Activated CD4-positive, alpha-beta T cell treated with anti-CD3 and anti-CD28 coated beads for 24 hours (primary cell): ENCODE measurements around the gene IL23A.
"Not testable (repeated sequence)": the region's sequence is repeated elsewhere in the genome, so short reads cannot be mapped to it uniquely, and the experiment has no call there.

Experiments used
- DNase-seq, 2 donors: peaks; one replicate each; pipeline ENCODE4 v3.0.0-alpha.2; 2020; ENCODE audit warnings: low read depth in 2 of 2

The IL23A gene, protein sequence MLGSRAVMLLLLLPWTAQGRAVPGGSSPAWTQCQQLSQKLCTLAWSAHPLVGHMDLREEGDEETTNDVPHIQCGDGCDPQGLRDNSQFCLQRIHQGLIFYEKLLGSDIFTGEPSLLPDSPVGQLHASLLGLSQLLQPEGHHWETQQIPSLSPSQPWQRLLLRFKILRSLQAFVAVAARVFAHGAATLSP

DNA sequence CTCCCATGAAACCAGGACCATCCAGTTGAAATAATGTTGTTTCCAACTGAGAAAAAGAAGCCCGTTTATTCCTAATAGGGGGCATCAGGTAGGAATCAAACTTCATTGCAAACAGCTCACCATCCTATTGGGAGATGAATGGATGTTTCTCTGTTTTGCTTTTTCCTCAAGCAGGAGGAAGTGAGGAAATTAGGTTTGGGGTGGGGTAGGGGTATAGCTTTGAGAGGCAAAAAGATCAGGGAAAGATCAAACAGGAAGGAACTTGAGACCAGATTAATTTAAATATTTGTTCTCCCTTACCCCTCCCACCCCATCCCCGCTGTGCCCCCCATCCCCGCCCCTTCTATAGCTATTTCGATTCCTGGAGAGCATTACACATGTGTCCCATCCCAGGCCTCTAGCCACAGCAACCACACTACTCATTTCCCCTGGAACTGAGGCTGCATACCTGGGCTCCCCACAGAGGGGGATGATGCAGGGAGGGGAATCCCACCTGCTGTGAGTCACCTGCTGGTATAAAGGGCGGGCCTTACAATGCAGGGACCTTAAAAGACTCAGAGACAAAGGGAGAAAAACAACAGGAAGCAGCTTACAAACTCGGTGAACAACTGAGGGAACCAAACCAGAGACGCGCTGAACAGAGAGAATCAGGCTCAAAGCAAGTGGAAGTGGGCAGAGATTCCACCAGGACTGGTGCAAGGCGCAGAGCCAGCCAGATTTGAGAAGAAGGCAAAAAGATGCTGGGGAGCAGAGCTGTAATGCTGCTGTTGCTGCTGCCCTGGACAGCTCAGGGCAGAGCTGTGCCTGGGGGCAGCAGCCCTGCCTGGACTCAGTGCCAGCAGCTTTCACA lies at the start of gene IL23A:
TSS of gene IL23A (plus strand) at position 577 of the 850 bp plus-strand sequence. CDS start at position 738, 161 bp downstream.
- peak; percentile 74 to 78 for DNase-seq

GRCh38 chr12:56293795-56294194 lies 44.9 kb upstream of the IL23A start:
- DNase-seq, result no peak

- no peak for DNase-seq
These were observed 42.4 kb upstream of the IL23A start for GRCh38 chr12:56296295-56296694.

GRCh38 chr12:56297400-56297799 lies 41.3 kb upstream of the IL23A start:
- no peak for DNase-seq

- DNase-seq, result no peak
These were observed 39.9 kb upstream of the IL23A start for GRCh38 chr12:56298828-56299227.

DNA sequence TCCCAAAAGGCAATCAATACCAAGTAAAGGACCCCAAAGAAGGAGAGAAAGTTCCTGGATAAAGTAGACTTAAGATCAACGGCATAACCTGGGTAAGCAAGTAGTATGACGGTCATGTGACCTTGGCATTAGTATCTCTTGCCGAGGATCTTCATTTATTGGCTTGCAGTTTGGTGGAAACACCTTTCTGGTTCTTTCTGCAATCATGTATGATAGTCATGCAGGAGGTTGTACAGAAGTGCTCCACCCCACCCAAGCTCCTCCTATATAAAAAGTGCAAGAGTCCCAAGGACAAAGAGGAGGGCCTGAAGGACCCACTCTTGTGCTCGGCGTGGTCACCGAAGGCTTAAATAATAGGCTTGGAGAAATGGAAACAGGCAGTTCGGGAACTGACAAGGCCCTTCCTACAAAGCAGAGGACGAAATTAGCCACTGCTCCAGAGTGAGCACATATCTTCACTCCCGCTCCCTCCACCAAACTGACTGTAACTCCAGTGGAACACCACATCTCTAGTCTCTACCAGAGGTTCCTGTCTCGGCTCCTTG lies 39.3 kb upstream of the IL23A start:
- no peak for DNase-seq

- peak; percentile 97 to 99 for DNase-seq
These were observed 38.6 kb upstream of the IL23A start, which contains the start of gene CS for GRCh38 chr12:56299853-56300643. Gene CS (minus strand): TSS chr12:56300330. CDS start chr12:56300201, 129 bp downstream.

GRCh38 chr12:56300644-56301464 lies 37.8 kb upstream of the IL23A start:
- no peak for DNase-seq

DNA sequence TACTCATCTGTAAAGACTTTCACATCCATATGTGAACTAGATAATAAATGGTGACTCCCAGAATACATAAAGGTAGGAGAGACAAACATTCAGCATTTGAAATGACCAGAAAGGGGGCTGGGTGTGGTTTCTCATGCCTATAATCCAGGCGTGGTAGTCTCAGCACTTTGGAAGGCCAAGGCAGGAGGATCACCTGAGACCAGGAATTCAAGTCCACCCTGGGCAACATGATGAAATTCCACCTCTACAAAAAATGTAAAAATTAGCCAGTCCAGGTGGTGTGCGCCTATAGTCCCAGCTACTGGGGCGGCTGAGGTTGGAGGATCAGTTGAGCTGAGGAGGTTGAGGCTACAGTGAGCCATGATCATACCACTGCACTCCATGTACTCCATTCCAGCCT lies 34.4 kb upstream of the IL23A start:
- DNase-seq, result no peak

GRCh38 chr12:56304872-56305590 lies 33.7 kb upstream of the IL23A start:
- no peak for DNase-seq

DNA sequence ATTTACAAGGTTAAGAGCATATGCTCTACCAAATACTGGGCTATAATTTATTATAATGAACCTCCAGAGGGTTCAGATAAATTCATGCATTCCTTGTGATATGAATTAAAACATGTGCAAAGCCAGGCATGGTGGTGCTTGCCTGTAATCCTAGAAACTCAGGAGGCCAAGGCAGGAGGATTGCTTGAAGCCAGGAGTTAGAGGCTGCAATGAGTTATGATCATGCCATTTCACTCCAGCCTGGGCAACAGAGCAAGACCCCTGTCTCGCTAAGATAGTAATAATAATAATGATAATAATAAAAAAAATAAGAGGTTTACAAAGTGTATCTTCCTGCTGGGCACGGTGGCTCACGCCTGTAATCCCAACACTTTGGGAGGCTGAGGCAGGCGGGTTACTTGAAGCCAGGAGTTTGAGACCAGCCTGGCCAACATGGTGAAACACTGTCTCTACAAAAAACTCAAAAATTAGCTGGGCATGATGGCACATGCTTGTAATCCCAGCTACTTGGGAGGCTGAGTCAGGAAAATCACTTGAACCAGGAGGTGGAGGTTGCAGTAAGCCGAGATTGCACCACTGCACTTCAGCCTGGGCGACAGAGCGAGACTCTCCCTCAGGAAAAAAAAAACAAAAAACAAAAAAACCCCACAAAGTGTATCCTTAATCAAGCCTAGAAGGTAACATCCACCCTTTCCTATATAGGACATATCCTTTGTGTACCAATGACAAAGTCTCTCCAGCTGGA lies 31.3 kb upstream of the IL23A start:
- no peak for DNase-seq

DNA sequence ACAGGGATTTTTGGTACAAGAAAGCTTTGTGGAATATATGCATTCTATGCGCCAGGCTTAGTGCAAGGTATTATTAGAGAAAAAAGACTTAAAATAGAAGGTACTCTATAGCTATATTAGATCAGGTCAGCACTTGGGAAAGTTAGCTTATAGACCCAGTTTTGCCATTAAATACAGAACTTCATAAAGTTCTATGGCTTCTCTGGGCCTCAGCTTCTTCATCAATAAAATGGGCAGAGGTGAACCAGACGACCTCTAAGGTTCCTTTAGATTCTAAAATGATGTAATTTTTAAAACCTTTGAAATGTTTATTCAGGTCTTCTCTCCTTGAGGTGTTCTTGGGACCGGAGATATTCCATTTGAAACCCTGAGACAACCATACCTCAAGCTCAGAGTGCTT lies 30.0 kb upstream of the IL23A start:
- no peak for DNase-seq

- DNase-seq, result no peak
These were observed 27.7 kb upstream of the IL23A start for GRCh38 chr12:56311003-56311402.

DNA sequence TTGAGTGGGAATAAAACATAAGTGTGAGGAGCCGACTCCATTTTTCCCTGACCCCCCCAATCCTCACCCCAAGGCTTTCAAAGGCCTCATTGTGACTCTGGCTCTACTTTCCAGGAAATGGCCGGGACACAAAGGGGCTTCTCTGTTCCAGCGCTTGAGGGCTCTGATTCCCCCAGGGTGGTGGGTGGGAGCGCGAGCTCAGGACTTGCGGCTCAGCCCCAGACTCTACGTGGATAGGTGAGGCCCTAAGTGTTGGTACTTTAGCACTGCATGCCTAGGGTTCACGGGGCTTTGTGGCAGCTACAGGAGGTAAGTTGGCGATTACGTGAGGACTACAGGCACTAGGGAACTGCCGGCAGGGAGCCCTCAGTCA lies 23.4 kb upstream of the IL23A start:
- no peak for DNase-seq

DNA sequence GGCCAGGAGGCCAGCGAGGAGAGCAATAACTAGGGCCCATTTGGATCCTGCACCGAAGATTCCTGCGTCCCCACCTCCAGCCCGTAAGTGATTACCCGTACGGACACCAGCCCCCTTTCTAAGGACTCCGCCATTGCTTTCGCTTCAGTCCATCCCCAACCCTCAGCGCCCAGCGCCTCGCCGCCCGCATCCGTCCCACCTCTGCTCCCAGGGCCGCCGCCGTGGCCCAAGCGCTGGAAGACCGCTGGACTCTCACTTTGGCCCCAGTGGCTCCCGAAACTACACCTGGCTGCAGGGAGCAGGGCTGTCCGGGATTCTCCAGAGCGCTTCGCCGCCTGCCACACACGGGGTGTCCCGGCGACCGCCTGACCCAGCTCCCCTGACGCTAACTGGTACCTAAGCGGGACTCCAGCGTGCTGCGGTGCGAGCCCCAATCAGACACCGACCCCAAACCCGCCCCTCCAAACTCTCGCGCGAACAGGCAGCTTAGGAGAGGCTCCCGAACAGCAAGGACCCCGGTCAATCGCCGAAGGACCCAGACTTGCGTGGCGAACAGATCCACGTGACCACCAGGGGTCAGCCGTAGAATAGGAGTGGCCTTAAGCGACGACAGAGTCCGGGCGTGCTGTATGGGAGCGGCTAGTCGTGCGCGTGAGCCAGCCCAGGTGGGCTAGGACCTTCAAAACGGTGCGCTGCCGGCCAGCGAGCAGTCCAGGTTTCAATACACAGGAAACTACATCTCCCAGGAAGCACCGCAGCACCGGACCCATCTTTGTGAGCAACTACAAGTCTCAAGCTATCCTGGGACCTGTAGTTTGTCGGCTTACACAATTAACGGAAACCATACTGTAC lies 22.8 kb upstream of the IL23A start, which contains the start of gene CNPY2:
TSS of gene CNPY2 (minus strand) at position 367 of the 852 bp plus-strand sequence. CDS start 771 bp downstream, outside the sequence.
- DNase-seq, result peak; percentile 81 to 90

DNA sequence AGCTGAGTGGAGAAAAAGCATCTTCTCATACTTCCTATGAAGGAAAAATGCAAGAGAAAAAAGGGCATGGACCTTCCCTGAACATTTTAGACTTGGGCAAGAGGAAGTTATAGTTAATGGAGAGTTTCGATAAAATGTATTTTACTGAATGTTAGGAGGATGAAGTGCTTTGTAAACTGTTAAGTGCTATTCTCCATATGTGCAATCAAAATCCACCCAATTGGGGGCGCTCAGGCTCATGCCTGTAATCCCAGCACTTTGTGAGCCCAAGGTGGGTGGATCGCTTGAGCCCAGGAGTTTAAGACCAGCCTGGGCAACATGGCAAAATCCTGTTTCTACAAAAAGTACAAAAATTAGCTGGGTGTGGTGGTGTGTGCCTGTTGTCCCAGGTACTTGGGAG lies 21.0 kb upstream of the IL23A start:
- DNase-seq, result no peak

GRCh38 chr12:56321027-56321426 lies 17.7 kb upstream of the IL23A start:
- DNase-seq, result no peak

DNA sequence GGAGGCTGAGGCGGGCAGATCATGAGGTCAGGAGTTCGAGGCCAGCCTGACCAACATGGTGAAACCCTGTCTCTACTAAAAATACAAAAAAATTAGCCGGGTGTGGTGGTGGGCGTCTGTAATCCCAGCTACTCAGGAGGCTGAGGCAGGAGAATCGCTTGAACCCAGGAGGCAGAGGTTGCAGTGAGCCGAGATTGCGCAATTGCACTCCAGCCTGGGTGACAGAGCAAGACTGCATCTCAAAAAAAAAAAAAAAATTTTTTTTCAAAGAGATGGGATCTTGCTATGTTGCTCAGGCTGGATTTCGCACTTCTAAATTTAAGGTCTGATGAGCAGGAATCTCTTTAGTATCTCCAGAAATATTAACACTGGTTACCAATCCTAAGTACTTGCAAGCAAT lies 17.1 kb upstream of the IL23A start:
- DNase-seq, result not testable (repeated sequence)

- DNase-seq, result no peak
These were observed 14.5 kb upstream of the IL23A start for GRCh38 chr12:56324206-56324605.
